Esophagus squamous epithelium (tissue), 4 donors: Measurements from ENCODE around the gene PKD2L1.

Source experiments
- CTCF ChIP-seq, 6 experiments: fragments of 450-650 bp in 4 of 6; fragments of 200-600 bp in 2 of 6; sonication (generic) in 2 of 6; IDR thresholded peaks; one replicate each; pipeline ENCODE4 v1.5.1; 2016 to 2019; ENCODE audit warnings: antibody characterized with exemption in 6 of 6, mild to moderate bottlenecking in 4 of 6, moderate library complexity in 4 of 6
- POLR2A ChIP-seq, 4 donors: fragments of 450-650 bp; IDR thresholded peaks; one replicate each; pipeline ENCODE4 v1.6.1; 2017; ENCODE audit warnings: antibody characterized with exemption in 4 of 4, mild to moderate bottlenecking in 4 of 4, moderate library complexity in 3 of 4

- TF ChIP-seq CTCF (IDR thresholded peaks at IDR 0.05) (no peak), POLR2A (IDR thresholded peaks at IDR 0.05) (peak in 1 of 4 donors; percentile 23)
These were observed 40.9 kb upstream of the PKD2L1 start for GRCh38 chr10:100370714-100371481.
